Endothelial cell of hepatic sinusoid (primary cell): ENCODE results near the gene NLN.
"Not testable (repeated sequence)": the region's sequence is repeated elsewhere in the genome, so short reads cannot be mapped to it uniquely, and the experiment has no call there.

Experiments used
- in situ Hi-C: cut with HindIII; loops from 2 replicates; pipeline ENCODE4 v1.10.0; 2017; ENCODE audit warnings: low sequenced_read_pairs

NLN gene

GRCh38 chr5:65730910-65731309 lies 8.9 kb downstream of the NLN start:
- in situ Hi-C loops = no loop called here

- in situ Hi-C loops = not testable (repeated sequence)
Observed at GRCh38 chr5:65732046-65732445, 10.0 kb downstream of the NLN start.

GRCh38 chr5:65734196-65734775 lies 12.3 kb downstream of the NLN start:
- in situ Hi-C loops = not testable (repeated sequence)

- in situ Hi-C loops = no loop called here
Observed at GRCh38 chr5:65734921-65735320, 12.9 kb downstream of the NLN start.

- in situ Hi-C loops = no loop called here
Observed at GRCh38 chr5:65736011-65736410, 14.0 kb downstream of the NLN start.

GRCh38 chr5:65737842-65738241 lies 15.8 kb downstream of the NLN start:
- in situ Hi-C loops = no loop called here

GRCh38 chr5:65738305-65738704 lies 16.3 kb downstream of the NLN start:
- in situ Hi-C loops = no loop called here

GRCh38 chr5:65739162-65739561 lies 17.2 kb downstream of the NLN start:
- in situ Hi-C loops = no loop called here

GRCh38 chr5:65742565-65743231 lies 20.7 kb downstream of the NLN start:
- in situ Hi-C loops = no loop called here

- in situ Hi-C loops = no loop called here
Observed at GRCh38 chr5:65749221-65749844, 27.3 kb downstream of the NLN start.

GRCh38 chr5:65749956-65750355 lies 28.0 kb downstream of the NLN start:
- in situ Hi-C loops = no loop called here

GRCh38 chr5:65750938-65751337 lies 28.9 kb downstream of the NLN start:
- in situ Hi-C loops = no loop called here

GRCh38 chr5:65753189-65753588 lies 31.2 kb downstream of the NLN start:
- in situ Hi-C loops = no loop called here

- in situ Hi-C loops = loop anchor here (5.0 kb wide), 1 partner anchor 59 kb away; no protein-coding TSS in a partner anchor
Observed at GRCh38 chr5:65758546-65759144, 36.6 kb downstream of the NLN start.

GRCh38 chr5:65760504-65761275 lies 38.7 kb downstream of the NLN start:
- in situ Hi-C loops = no loop called here

- in situ Hi-C loops = no loop called here
Observed at GRCh38 chr5:65762234-65762633, 40.2 kb downstream of the NLN start.

GRCh38 chr5:65765582-65765981 lies 43.6 kb downstream of the NLN start:
- in situ Hi-C loops = no loop called here

- in situ Hi-C loops = no loop called here
Observed at GRCh38 chr5:65766175-65766574, 44.2 kb downstream of the NLN start.

- in situ Hi-C loops = no loop called here
Observed at GRCh38 chr5:65766781-65767180, 44.8 kb downstream of the NLN start.

GRCh38 chr5:65767565-65767964 lies 45.6 kb downstream of the NLN start:
- in situ Hi-C loops = no loop called here

GRCh38 chr5:65768723-65769346 lies 46.8 kb downstream of the NLN start:
- in situ Hi-C loops = no loop called here
